Transverse colon (tissue), 4 donors: Measurements from ENCODE around the gene MRPL27.
"Not testable (repeated sequence)": the region's sequence is repeated elsewhere in the genome, so short reads cannot be mapped to it uniquely, and the experiment has no call there.

Experiments used
- CTCF ChIP-seq, 5 experiments: fragments of 200-600 bp in 3 of 5; fragments of 450-650 bp in 2 of 5; sonication (generic) in 3 of 5; IDR thresholded peaks; 1 replicate in 2 of 5; 2 replicates in 3 of 5; pipeline ENCODE4 v1.5.1; 2016 to 2017; ENCODE audit warnings: antibody characterized with exemption in 5 of 5, inconsistent platforms in 3 of 5, mild to moderate bottlenecking in 2 of 5, moderate library complexity in 1 of 5
- EP300 ChIP-seq: sonication (generic); formaldehyde crosslinking; IDR thresholded peaks from one replicate; pipeline ENCODE4 v1.6.1; 2017; ENCODE audit warnings: antibody characterized with exemption, low read depth
- POLR2A ChIP-seq: fragments of 450-650 bp; IDR thresholded peaks from one replicate; pipeline ENCODE4 v1.6.1; 2016; ENCODE audit warnings: antibody characterized with exemption, mild to moderate bottlenecking, moderate library complexity
- POLR2AphosphoS5 ChIP-seq, 3 donors: sonication (generic); formaldehyde crosslinking; IDR thresholded peaks; one replicate each; pipeline ENCODE4 v1.6.1; 2016; ENCODE audit warnings: antibody characterized with exemption in 3 of 3

GRCh38 chr17:50333291-50334057 is 39.5 kb downstream of the MRPL27 start:
- TF ChIP-seq POLR2A; POLR2AphosphoS5 (IDR thresholded peaks at IDR 0.05); CTCF (IDR thresholded peaks at IDR 0.05); EP300: not testable (repeated sequence)
